Immature natural killer cell (primary cell): ENCODE results near the gene TAX1BP3. TPM values are rescaled to one million over a fixed set of nuclear protein-coding genes. Genes with fewer than 3 reads are reported as not detected.

Experiments
- DNase-seq, 3 donors: peaks; one replicate each; pipeline ENCODE4 v3.0.0; 2022; ENCODE audit warnings: mixed read lengths in 1 of 3
- H3K27ac Mint-ChIP-seq, 6 donors: one replicate each; pipeline ENCODE4 v1.8.0; 2020; ENCODE audit warnings: mixed read lengths in 6 of 6, mild to moderate bottlenecking in 5 of 6, inconsistent platforms in 4 of 6, moderate library complexity in 3 of 6
- H3K27me3 Mint-ChIP-seq, 3 donors: one replicate each; pipeline ENCODE4 v1.8.0; 2020 to 2021; ENCODE audit warnings: low read depth in 3 of 3, mild to moderate bottlenecking in 3 of 3, mixed read lengths in 3 of 3, moderate library complexity in 3 of 3, inconsistent platforms in 1 of 3
- H3K36me3 Mint-ChIP-seq, 3 donors: one replicate each; pipeline ENCODE4 v1.8.0; 2020; ENCODE audit warnings: mixed read lengths in 3 of 3, inconsistent platforms in 2 of 3, mild to moderate bottlenecking in 2 of 3
- H3K4me1 Mint-ChIP-seq, 2 donors: one replicate each; pipeline ENCODE4 v1.8.0; 2020; ENCODE audit warnings: inconsistent platforms in 2 of 2, mild to moderate bottlenecking in 2 of 2, mixed read lengths in 2 of 2, moderate library complexity in 1 of 2
- H3K4me3 Mint-ChIP-seq, 5 donors: one replicate each; pipeline ENCODE4 v1.8.0; 2020; ENCODE audit warnings: mild to moderate bottlenecking in 5 of 5, mixed read lengths in 5 of 5, inconsistent platforms in 3 of 5, moderate library complexity in 3 of 5
- H3K9me3 Mint-ChIP-seq, 6 donors: one replicate each; pipeline ENCODE4 v1.8.0; 2020; ENCODE audit warnings: mild to moderate bottlenecking in 6 of 6, mixed read lengths in 6 of 6, inconsistent platforms in 4 of 6, moderate library complexity in 3 of 6
- polyA plus RNA-seq, 3 donors: library from polyadenylated mRNA; unstranded; fragments of 300-500 nt; fragmentation: Illumina TruSeq; gene quantifications; one replicate each; pipeline ENCODE4 v1.2.3, GENCODE V29; 2021

The TAX1BP3 gene
- polyA plus RNA-seq, 3 donors from 2014 or later, result 36.1 to 49.2 (median 41.5) TPM

DNA sequence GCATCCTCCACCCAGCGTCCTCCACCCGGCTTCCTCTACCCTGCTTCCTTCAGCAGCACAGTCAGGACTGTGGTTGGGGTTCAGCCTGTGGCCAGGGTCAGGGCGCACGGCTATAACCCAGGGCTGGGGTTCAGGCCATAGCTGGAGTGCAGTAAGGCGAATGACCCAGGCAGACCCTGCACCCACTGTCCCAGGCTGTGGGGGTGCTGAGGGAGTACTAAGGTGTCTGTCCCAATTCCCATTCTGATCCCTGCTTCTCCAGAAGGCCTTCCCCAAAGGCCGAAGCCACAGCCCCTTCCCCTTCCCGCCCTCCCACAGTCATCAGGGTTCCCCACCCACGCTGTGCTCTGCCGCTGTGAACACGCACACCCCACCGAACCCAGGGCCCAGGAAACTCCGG, 12.7 kb upstream of the TAX1BP3 start:
- Mint-ChIP-seq H3K9me3 (no peaks in the 10 kb centered on the region), H3K27me3 (peaks cover 0 to 3% (median 3%) of the 10 kb centered on the region in 3 donors), H3K4me1 (peaks cover 9 to 16% of the 10 kb centered on the region in 2 donors), H3K4me3 (no peak overlapping the region), H3K27ac (no peak overlapping the region), H3K36me3 (no peaks in the 10 kb centered on the region)
- DNase-seq, result no peak

- Mint-ChIP-seq H3K9me3 (no peaks in the 10 kb centered on the region), H3K27ac (no peak overlapping the region), H3K4me3 (no peak overlapping the region), H3K4me1 (peaks cover 9 to 16% of the 10 kb centered on the region in 2 donors), H3K36me3 (no peaks in the 10 kb centered on the region), H3K27me3 (peaks cover 2 to 5% (median 3%) of the 10 kb centered on the region in 3 donors)
- DNase-seq, result no peak
Measured at GRCh38 chr17:3679531-3680126, 11.3 kb upstream of the TAX1BP3 start.

GRCh38 chr17:3678821-3679530, 10.6 kb upstream of the TAX1BP3 start:
- Mint-ChIP-seq H3K9me3 (no peaks in the 10 kb centered on the region), H3K36me3 (no peaks in the 10 kb centered on the region), H3K4me1 (peaks cover 9 to 16% of the 10 kb centered on the region in 2 donors), H3K27me3 (peaks cover 2 to 6% (median 3%) of the 10 kb centered on the region in 3 donors), H3K4me3 (no peak overlapping the region), H3K27ac (no peak overlapping the region)
- DNase-seq, result no peak

DNA sequence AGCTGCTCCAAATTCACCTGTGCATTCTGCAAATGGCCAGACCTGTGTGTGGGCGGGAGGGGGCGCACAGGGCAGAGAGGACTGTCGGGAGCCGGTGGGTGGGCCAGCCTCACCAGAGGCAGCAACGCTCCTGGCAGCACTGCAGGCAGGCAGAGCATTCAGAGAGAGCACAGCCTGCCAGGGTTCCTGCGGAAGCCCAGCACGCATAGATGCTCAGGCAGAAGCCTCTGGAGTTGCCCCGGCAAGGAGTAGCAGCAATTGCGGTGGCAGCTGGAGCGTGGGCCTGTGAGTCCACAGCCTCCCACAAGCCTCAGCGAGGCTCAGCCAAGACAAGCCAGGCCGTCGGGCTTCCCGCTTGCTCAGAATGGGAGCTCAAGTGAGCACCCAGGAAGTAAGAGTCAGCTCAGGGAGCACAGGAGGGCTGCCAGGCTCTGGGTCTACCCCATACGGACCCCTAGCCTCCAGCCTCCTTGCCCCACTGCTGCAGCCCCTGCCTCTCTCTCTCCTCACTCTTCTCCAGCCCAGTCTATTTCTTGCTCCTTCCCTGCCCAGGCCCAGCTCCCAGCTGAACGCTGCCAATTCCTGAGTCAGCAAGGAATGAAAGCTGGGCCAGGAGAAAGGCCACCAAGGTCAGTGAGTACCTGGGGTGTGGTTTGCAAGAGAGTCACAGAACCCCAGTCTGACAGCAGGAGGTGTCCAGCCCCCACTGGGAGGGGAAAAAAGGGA, 9.9 kb upstream of the TAX1BP3 start:
- Mint-ChIP-seq H3K27me3 (peaks cover 2 to 6% (median 3%) of the 10 kb centered on the region in 3 donors), H3K27ac (no peak overlapping the region), H3K4me3 (no peak overlapping the region), H3K4me1 (peaks cover 7 to 13% of the 10 kb centered on the region in 2 donors), H3K9me3 (no peaks in the 10 kb centered on the region), H3K36me3 (no peaks in the 10 kb centered on the region)
- no peak for DNase-seq

DNA sequence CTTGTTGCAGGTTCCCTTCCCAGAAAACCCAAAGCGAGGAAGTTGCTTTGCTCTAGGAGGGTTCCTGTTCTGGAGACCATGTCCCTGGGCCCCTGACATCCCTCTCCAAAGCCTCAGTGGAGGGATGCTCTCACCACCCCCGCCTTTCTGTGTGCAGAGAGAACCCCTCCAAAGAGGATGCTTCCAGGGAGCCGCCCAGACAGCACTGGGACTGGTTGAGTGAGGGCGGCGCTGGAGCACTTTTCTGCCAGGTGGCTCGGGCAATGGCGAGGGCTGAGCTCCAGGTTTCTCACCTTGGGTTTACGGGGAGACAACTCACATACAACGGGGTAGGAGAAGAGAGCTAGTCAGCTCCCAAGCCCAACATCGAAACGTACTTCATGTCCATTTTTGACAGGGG, 7.5 kb upstream of the TAX1BP3 start:
- no peak overlapping the region for H3K27ac Mint-ChIP-seq
- no peak overlapping the region for H3K4me3 Mint-ChIP-seq

DNA sequence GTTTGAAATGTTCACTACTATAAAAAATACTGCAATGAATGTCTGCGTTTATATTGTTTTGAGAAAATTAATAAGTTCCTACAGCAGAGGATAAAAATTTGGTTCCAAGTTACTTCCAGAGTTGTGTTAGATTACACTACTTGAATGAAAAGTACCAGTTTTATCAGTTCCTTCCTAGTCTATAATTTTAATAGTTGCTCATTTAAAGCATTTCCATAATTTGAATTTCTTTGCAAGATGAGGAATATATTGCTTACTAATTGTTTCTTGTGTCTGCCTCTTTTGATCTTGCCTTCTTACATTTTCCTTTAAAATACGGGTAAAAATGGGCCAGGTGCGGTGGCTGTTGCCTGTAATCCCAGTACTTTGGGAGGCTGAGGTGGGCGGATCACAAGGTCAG, 4.2 kb upstream of the TAX1BP3 start:
- peaks cover 13 to 22% of the 10 kb centered on the region in 2 donors for H3K4me1 Mint-ChIP-seq
- peaks cover 0 to 3% (median 0%) of the 10 kb centered on the region in 3 donors for H3K36me3 Mint-ChIP-seq
- no peak overlapping the region for H3K4me3 Mint-ChIP-seq
- no peaks in the 10 kb centered on the region for H3K9me3 Mint-ChIP-seq
- H3K27ac Mint-ChIP-seq, result no peak overlapping the region
- no peak for DNase-seq
- peaks cover 3 to 6% (median 5%) of the 10 kb centered on the region in 3 donors for H3K27me3 Mint-ChIP-seq

More for the DNA sequence above, 7.5 kb upstream of the TAX1BP3 start:
- DNase-seq, result no peak
- peaks cover 2 to 3% (median 3%) of the 10 kb centered on the region in 3 donors for H3K27me3 Mint-ChIP-seq
- H3K4me1 Mint-ChIP-seq, result peaks cover 0 to 5% of the 10 kb centered on the region in 2 donors
- peaks cover 0 to 3% (median 0%) of the 10 kb centered on the region in 3 donors for H3K36me3 Mint-ChIP-seq
- H3K9me3 Mint-ChIP-seq, result no peaks in the 10 kb centered on the region

DNA sequence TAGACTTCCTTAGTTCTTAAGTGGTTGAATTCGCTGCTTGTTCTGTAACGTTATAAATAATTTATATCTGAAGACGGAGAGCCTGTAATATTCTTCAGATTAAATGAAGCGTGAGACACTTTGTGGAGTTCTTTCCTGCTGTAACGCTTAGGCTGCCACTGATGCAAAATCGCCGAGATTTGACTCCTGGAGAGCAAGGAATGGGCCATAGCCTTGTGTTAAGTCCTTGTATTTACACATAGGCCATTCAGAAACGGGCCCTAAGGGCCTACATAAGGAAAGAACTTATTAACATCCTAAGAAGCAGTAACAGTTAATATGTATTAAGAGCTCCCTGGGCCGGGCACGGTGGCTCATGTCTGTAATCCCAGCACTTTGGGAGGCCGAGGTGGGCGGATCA, 1.2 kb upstream of the TAX1BP3 start:
- H3K9me3 Mint-ChIP-seq, result no peaks in the 10 kb centered on the region
- H3K27me3 Mint-ChIP-seq, result peaks cover 2 to 4% (median 4%) of the 10 kb centered on the region in 3 donors
- no peak for DNase-seq
- peaks cover 0 to 3% (median 0%) of the 10 kb centered on the region in 3 donors for H3K36me3 Mint-ChIP-seq
- peak overlapping the region; percentile 89 to 93 (median 92) for H3K4me3 Mint-ChIP-seq
- peak overlapping the region; percentile 82 to 90 (median 84) for H3K27ac Mint-ChIP-seq
- H3K4me1 Mint-ChIP-seq, result peaks cover 21 to 24% of the 10 kb centered on the region in 2 donors

DNA sequence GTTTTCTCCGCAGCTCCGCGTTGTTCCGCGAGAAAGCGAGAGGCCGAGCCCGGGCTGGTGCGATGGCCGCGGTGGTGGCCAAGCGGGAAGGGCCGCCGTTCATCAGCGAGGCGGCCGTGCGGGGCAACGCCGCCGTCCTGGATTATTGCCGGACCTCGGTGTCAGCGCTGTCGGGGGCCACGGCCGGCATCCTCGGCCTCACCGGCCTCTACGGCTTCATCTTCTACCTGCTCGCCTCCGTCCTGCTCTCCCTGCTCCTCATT, 638 bp upstream of the TAX1BP3 start:
- H3K27me3 Mint-ChIP-seq, result peaks cover 2 to 4% (median 4%) of the 10 kb centered on the region in 3 donors
- H3K27ac Mint-ChIP-seq, result peak overlapping the region; percentile 82 to 90 (median 84)
- peak overlapping the region; percentile 89 to 93 (median 92) for H3K4me3 Mint-ChIP-seq
- peaks cover 21 to 24% of the 10 kb centered on the region in 2 donors for H3K4me1 Mint-ChIP-seq
- no peak for DNase-seq
- peaks cover 0 to 3% (median 0%) of the 10 kb centered on the region in 3 donors for H3K36me3 Mint-ChIP-seq
- no peaks in the 10 kb centered on the region for H3K9me3 Mint-ChIP-seq

- Mint-ChIP-seq H3K4me3 (peak overlapping the region; percentile 74 to 93 (median 89)), H3K36me3 (peaks cover 0 to 3% (median 0%) of the 10 kb centered on the region in 3 donors), H3K9me3 (no peaks in the 10 kb centered on the region), H3K4me1 (peaks cover 21 to 24% of the 10 kb centered on the region in 2 donors), H3K27ac (peak overlapping the region in 2 of 6 donors; percentile 17 to 84), H3K27me3 (peaks cover 2 to 4% (median 4%) of the 10 kb centered on the region in 3 donors)
- DNase-seq, result no peak
Measured at GRCh38 chr17:3667366-3668278, 756 bp downstream of the TAX1BP3 start.

GRCh38 chr17:3666516-3666915, 1.9 kb downstream of the TAX1BP3 start:
- Mint-ChIP-seq H3K27me3 (peaks cover 2 to 4% (median 4%) of the 10 kb centered on the region in 3 donors), H3K9me3 (no peaks in the 10 kb centered on the region), H3K27ac (no peak overlapping the region), H3K4me1 (peaks cover 20 to 21% of the 10 kb centered on the region in 2 donors), H3K4me3 (peak overlapping the region in 4 of 5 donors; percentile 34 to 71 (median 49)), H3K36me3 (peaks cover 0 to under 1% (median 0%) of the 10 kb centered on the region in 3 donors)
- no peak for DNase-seq

DNA sequence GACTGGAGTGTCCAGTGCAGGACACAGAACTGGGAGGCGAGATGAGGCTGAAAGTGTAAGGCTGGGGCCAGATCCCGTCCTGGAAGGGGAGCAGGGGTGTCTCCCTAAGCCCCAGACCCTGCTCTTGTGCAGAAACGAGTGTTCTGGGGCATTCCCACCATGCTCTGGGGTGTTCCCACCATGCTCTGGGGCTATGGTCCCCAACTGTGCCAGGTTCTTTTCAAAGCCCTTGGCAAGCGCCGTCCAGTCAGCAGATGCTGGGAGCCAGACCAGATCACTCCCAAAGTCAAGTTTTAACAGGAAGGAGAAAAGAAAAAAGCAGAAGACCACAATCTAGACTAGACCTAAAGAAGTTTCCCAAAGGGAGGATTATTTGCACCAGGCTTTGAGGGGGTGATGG, 2.5 kb downstream of the TAX1BP3 start:
- no peak for DNase-seq
- H3K27me3 Mint-ChIP-seq, result peaks cover 2 to 4% (median 4%) of the 10 kb centered on the region in 3 donors

DNA sequence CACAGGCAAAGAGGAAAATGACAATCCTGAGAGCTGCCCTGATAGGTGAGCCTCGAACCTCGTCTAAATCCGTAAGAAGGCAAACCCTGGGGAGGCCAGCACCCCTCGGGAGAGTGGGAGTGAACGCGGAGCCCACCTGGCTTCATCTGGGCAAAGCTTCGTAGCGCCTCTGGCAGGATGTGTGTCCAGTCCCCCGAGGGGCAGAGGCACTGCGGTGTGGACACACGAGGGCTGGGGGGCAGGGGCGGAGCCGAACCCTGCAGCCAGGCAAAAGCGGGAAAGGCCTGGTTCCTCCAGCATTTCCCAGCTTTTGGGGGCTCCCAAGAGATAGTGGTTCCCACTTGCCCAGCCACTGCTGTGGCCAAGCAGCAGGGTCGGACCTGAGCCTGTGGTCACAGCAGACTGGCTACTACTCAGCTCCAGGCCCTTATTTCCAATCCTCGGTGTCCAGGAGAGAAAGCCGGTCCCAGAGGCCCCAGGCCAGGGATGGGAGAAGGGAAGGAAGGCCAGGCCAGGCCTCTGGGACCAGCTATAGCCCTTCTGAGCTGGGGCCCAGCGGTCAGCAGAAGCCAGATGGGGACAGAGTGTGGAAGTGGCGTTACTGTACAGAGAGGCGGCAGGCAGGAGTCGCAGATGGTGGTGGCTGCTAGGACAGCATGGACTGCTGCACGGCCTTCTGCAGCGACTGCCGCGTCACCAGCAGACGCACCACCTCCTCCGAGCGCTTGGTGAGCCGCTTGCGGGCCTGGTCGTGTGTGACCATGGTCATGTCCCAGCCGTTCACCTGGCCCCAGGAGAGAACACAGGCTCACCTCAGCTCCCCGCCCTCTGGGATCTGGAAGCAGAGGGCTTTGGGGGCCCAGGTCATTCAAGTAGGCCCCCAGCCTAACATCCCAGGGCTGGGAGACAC, 5.0 kb downstream of the TAX1BP3 start:
- DNase-seq, result no peak
- peaks cover 4 to 10% of the 10 kb centered on the region in 2 donors for H3K4me1 Mint-ChIP-seq
- no peak overlapping the region for H3K27ac Mint-ChIP-seq
- peaks cover 0 to 1% (median 0%) of the 10 kb centered on the region in 3 donors for H3K27me3 Mint-ChIP-seq
- no peaks in the 10 kb centered on the region for H3K9me3 Mint-ChIP-seq
- no peak overlapping the region for H3K4me3 Mint-ChIP-seq
- H3K36me3 Mint-ChIP-seq, result no peaks in the 10 kb centered on the region

More for the DNA sequence above, 2.5 kb downstream of the TAX1BP3 start:
- Mint-ChIP-seq H3K27ac (peak overlapping the region in 1 of 6 donors; percentile 50), H3K4me1 (peaks cover 19 to 21% of the 10 kb centered on the region in 2 donors), H3K4me3 (peak overlapping the region; percentile 30 to 71 (median 44)), H3K36me3 (no peaks in the 10 kb centered on the region), H3K9me3 (no peaks in the 10 kb centered on the region)
